Panc1 (cell line): ENCODE measurements around the gene RNF175. TPM values are rescaled to one million over a fixed set of nuclear protein-coding genes. Genes with fewer than 3 reads are reported as not detected.
A peak's percentile ranks its signal among the peaks of the same experiment; 100 is the strongest.

ENCODE experiments used
- ATAC-seq: fragments of 200-7000 bp; cut with Tn5 transposase; 2 replicates; pipeline ENCODE4 v1.9.1; 2020; ENCODE audit warnings: mild to moderate bottlenecking, moderate library complexity
- BruUV-seq: library from RNA; stranded (reverse); fragments of 400-500 nt; replicated peaks from 2 replicates; lab custom pipeline; 2021; lab: Mats Ljungman, UMichigan
- CTCF ChIA-PET: fragments of 300-600 bp; sonication (Branson Sonifier 250); formaldehyde crosslinking; loops from one replicate; lab custom pipeline; 2022; ENCODE audit warnings: antibody characterized with exemption; lab: Charles Lee
- POLR2A ChIA-PET: fragments of 300-600 bp; sonication (Branson Sonifier 250); formaldehyde crosslinking; loops from one replicate; lab custom pipeline; 2022; ENCODE audit warnings: antibody characterized with exemption; lab: Charles Lee
- DNase-seq: peaks from one replicate; pipeline ENCODE4 v3.0.0-alpha.2; 2010; ENCODE audit warnings: low read depth, low spot score
- H3K27ac ChIP-seq: 2 replicates; pipeline ENCODE4 v1.5.1; 2011; ENCODE audit warnings: mild to moderate bottlenecking, low read length, inconsistent platforms
- H3K27me3 ChIP-seq: fragments of 200-500 bp; sonication (Bioruptor generic); 2 replicates; pipeline ENCODE4 v1.6.0; 2014; ENCODE audit warnings: low read length, inconsistent platforms; ENCODE audit not compliant: control insufficient read depth, insufficient read depth
- H3K36me3 ChIP-seq: fragments of 200-500 bp; sonication (Bioruptor generic); 2 replicates; pipeline ENCODE4 v1.5.1; 2014; ENCODE audit warnings: inconsistent platforms, mild to moderate bottlenecking, low read length, moderate library complexity; ENCODE audit not compliant: control insufficient read depth, insufficient read depth
- H3K4me1 ChIP-seq: 2 replicates; pipeline ENCODE4 v1.5.1; 2011; ENCODE audit warnings: inconsistent platforms, mild to moderate bottlenecking, low read length, moderate library complexity; ENCODE audit not compliant: control insufficient read depth, insufficient read depth
- H3K4me3 ChIP-seq, 2 experiments: 2 replicates each; pipeline ENCODE4 v1.5.1; 2011 to 2012; ENCODE audit warnings: low read depth in 2 of 2, low read length in 2 of 2, mild to moderate bottlenecking in 2 of 2, inconsistent platforms in 1 of 2, moderate library complexity in 1 of 2
- H3K9me3 ChIP-seq: fragments of 200-500 bp; sonication (Bioruptor generic); 2 replicates; pipeline ENCODE4 v1.5.1; 2014; ENCODE audit warnings: low read depth, mild to moderate bottlenecking, inconsistent platforms, low read length, moderate library complexity; ENCODE audit not compliant: control insufficient read depth, insufficient read depth
- POLR2AphosphoS5 ChIP-seq: IDR thresholded peaks from 2 replicates; pipeline ENCODE4 v1.6.1; 2012; ENCODE audit warnings: mild to moderate bottlenecking, low read depth, low read length, moderate library complexity
- SIN3A ChIP-seq: IDR thresholded peaks from 2 replicates; pipeline ENCODE4 v1.6.1; 2012; ENCODE audit warnings: low read depth, mild to moderate bottlenecking, low read length, moderate library complexity, borderline replicate concordance; ENCODE audit not compliant: insufficient read depth
- TCF7L2 ChIP-seq: IDR thresholded peaks from 2 replicates; pipeline ENCODE4 v1.6.1; 2011; ENCODE audit warnings: mild to moderate bottlenecking, low read depth, low read length, inconsistent platforms
- in situ Hi-C: cut with HindIII; loops from 2 replicates; pipeline ENCODE4 v1.10.0; 2016; ENCODE audit warnings: low sequenced_read_pairs, low pct_unique_long_range_greater_than_20kb
- intact Hi-C: fragments of 100-400 bp; cut with micrococcal nuclease; formaldehyde crosslinking; loops from one replicate; pipeline ENCODE4 v1.10.0; 2022; ENCODE audit not compliant: unreplicated experiment
- total RNA-seq: library from RNA; stranded (reverse); gene quantifications from one replicate; pipeline ENCODE4 v1.2.1, GENCODE V29; 2021; ENCODE audit not compliant: unreplicated experiment
- TF ChIP-seq, protein P1 (sequence below): fragments of 450-650 bp; IDR thresholded peaks from 2 replicates; pipeline ENCODE4 v1.5.1; 2017; ENCODE audit warnings: mild to moderate bottlenecking
- TF ChIP-seq, protein P2 (sequence below), 2 experiments: IDR thresholded peaks; 2 replicates each; pipeline ENCODE4 v1.6.1; 2011 to 2012; ENCODE audit warnings: low read depth in 2 of 2, control low read depth in 1 of 2, low read length in 1 of 2, mild to moderate bottlenecking in 1 of 2, moderate library complexity in 1 of 2; ENCODE audit not compliant: insufficient read depth in 1 of 2

The RNF175 gene
- total RNA-seq, 1 experiment from 2014 or later, result not detected

DNA sequence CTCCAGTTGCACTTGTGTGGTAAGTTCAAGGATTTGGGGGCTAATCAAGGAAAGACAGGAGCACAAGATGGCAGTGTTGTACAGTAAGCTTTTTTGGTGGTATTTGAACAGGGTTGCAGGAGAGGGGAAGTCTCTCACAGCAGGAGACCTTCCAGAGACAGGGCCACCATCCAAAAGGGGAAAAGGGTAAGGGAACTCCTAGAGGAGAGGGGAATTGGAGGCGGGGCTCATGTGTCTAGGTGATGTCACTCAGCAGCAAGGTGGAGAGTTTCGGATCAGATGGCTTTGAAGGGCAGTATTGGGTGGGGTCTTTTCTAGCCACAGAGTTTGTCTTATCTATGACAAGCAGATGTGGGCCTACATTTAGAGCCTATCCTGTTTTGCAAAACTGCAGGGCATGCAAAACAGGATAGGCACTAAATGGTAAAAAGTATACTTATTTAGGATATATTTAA is 13.4 kb upstream of the RNF175 start:
- no peak for TF ChIP-seq SIN3A
- TF ChIP-seq, protein P1, sequence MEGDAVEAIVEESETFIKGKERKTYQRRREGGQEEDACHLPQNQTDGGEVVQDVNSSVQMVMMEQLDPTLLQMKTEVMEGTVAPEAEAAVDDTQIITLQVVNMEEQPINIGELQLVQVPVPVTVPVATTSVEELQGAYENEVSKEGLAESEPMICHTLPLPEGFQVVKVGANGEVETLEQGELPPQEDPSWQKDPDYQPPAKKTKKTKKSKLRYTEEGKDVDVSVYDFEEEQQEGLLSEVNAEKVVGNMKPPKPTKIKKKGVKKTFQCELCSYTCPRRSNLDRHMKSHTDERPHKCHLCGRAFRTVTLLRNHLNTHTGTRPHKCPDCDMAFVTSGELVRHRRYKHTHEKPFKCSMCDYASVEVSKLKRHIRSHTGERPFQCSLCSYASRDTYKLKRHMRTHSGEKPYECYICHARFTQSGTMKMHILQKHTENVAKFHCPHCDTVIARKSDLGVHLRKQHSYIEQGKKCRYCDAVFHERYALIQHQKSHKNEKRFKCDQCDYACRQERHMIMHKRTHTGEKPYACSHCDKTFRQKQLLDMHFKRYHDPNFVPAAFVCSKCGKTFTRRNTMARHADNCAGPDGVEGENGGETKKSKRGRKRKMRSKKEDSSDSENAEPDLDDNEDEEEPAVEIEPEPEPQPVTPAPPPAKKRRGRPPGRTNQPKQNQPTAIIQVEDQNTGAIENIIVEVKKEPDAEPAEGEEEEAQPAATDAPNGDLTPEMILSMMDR, result peak; percentile 8; the same call in 1 of the 2 replicates
- ChIA-PET POLR2A (no interaction called here), CTCF (no interaction called here)
- no TSS peak for BruUV-seq
- Histone ChIP-seq H3K27ac (no peak overlapping the region), H3K9me3 (no peaks in the 10 kb centered on the region), H3K36me3 (no peaks in the 10 kb centered on the region; the same call in 1 of the 2 replicates), H3K4me3 (no peak overlapping the region), H3K4me1 (no peaks in the 10 kb centered on the region), H3K27me3 (no peaks in the 10 kb centered on the region; the same call in 1 of the 2 replicates)
- DNase-seq (no peak), ATAC-seq (no peak)
- intact Hi-C loops (no loop called here), in situ Hi-C loops (no loop called here)

DNA sequence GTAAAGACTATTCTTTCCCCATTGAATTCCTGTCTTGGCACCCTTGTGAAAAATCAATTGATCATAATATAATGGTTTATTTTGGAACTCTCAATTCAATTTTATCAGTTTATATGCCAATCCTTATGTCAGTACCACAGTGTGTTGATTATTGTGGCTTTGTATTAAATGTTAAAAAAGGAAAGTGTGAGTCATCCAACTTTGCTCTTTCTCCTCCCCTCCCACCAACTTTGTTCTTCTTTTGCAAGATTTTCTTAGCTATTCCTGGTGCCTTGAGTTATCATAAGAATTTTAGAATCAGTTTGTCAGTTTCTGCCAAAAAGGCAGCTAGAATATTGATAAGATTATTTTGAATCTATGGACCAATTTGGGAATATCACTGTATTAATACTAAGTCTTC is 11.2 kb upstream of the RNF175 start:
- no peak overlapping the region for H3K4me3 ChIP-seq
- TF ChIP-seq, protein P1, result no peak
- TF ChIP-seq, protein P2, sequence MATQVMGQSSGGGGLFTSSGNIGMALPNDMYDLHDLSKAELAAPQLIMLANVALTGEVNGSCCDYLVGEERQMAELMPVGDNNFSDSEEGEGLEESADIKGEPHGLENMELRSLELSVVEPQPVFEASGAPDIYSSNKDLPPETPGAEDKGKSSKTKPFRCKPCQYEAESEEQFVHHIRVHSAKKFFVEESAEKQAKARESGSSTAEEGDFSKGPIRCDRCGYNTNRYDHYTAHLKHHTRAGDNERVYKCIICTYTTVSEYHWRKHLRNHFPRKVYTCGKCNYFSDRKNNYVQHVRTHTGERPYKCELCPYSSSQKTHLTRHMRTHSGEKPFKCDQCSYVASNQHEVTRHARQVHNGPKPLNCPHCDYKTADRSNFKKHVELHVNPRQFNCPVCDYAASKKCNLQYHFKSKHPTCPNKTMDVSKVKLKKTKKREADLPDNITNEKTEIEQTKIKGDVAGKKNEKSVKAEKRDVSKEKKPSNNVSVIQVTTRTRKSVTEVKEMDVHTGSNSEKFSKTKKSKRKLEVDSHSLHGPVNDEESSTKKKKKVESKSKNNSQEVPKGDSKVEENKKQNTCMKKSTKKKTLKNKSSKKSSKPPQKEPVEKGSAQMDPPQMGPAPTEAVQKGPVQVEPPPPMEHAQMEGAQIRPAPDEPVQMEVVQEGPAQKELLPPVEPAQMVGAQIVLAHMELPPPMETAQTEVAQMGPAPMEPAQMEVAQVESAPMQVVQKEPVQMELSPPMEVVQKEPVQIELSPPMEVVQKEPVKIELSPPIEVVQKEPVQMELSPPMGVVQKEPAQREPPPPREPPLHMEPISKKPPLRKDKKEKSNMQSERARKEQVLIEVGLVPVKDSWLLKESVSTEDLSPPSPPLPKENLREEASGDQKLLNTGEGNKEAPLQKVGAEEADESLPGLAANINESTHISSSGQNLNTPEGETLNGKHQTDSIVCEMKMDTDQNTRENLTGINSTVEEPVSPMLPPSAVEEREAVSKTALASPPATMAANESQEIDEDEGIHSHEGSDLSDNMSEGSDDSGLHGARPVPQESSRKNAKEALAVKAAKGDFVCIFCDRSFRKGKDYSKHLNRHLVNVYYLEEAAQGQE (IDR thresholded peaks at IDR 0.05; ENCODE audit: insufficient read depth in 1 of 2, low read depth in 2 of 2, low read length in 1 of 2), result no peak
- TF ChIP-seq POLR2AphosphoS5 (no peak), SIN3A (no peak), TCF7L2 (no peak)
- DNase-seq (no peak), ATAC-seq (no peak)
- no peaks in the 10 kb centered on the region for H3K9me3 ChIP-seq
- no peaks in the 10 kb centered on the region for H3K4me1 ChIP-seq
- in situ Hi-C loops (no loop called here), intact Hi-C loops (no loop called here)
- H3K36me3 ChIP-seq, result no peaks in the 10 kb centered on the region
- H3K27ac ChIP-seq, result no peak overlapping the region
- POLR2A ChIA-PET, result no interaction called here
- BruUV-seq, result no TSS peak
- CTCF ChIA-PET, result no interaction called here
- no peaks in the 10 kb centered on the region; the same call in 1 of the 2 replicates for H3K27me3 ChIP-seq
